ENCODE data around the gene C2orf49.
A peak's percentile ranks its signal among the peaks of the same experiment; 100 is the strongest.

The C2orf49 gene

GRCh38 chr2:105327690-105328089, 9.7 kb upstream of the C2orf49 start:
- no peaks in the 10 kb centered on the region for H3K9me3 ChIP-seq (ENCODE audit: control insufficient read depth, insufficient read depth, low read length)
- peaks cover 23% of the 10 kb centered on the region for H3K4me1 ChIP-seq (ENCODE audit: insufficient read depth, low read length)
- H3K36me3 ChIP-seq (ENCODE audit: insufficient read depth, low read length): no peaks in the 10 kb centered on the region
- H3K9ac ChIP-seq (ENCODE audit: low read depth, low read length): no peak overlapping the region

- H3K4me1 ChIP-seq (ENCODE audit: insufficient read depth, low read length): peaks cover 21% of the 10 kb centered on the region
- no peaks in the 10 kb centered on the region for H3K9me3 ChIP-seq (ENCODE audit: control insufficient read depth, insufficient read depth, low read length)
- no peaks in the 10 kb centered on the region for H3K36me3 ChIP-seq (ENCODE audit: insufficient read depth, low read length)
- peak overlapping the region; percentile 70 for H3K9ac ChIP-seq (ENCODE audit: low read depth, low read length)
These were observed 8.8 kb upstream of the C2orf49 start for GRCh38 chr2:105328281-105329196.

DNA sequence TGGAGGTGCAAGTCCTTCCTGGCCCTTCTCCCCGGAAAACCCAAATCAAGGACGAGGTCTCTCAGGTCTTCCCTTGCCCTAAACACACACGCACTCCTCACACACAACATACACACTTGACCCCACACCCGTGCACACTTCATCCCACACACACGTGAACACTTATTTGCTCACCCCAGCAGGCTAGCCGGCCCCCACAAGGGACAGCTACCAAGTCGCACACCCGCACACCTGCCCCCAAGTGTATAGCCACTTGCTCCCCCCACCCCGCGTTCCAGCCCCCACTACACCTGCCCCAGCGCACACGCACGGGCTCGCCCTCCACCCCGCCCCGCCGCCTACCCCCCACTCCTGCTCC, 8.2 kb upstream of the C2orf49 start:
- H3K9ac ChIP-seq (ENCODE audit: low read depth, low read length): peak overlapping the region; percentile 70
- H3K36me3 ChIP-seq (ENCODE audit: insufficient read depth, low read length): no peaks in the 10 kb centered on the region
- peaks cover 20% of the 10 kb centered on the region for H3K4me1 ChIP-seq (ENCODE audit: insufficient read depth, low read length)
- H3K9me3 ChIP-seq (ENCODE audit: control insufficient read depth, insufficient read depth, low read length): no peaks in the 10 kb centered on the region

- Histone ChIP-seq H3K9ac (ENCODE audit: low read depth, low read length) (peak within 1 kb of the TSS; percentile 77), H3K36me3 (ENCODE audit: insufficient read depth, low read length) (no peaks in the 10 kb centered on the region), H3K4me1 (ENCODE audit: insufficient read depth, low read length) (peaks cover 15% of the 10 kb centered on the region), H3K9me3 (ENCODE audit: control insufficient read depth, insufficient read depth, low read length) (no peaks in the 10 kb centered on the region)
These were observed 7.5 kb upstream of the C2orf49 start, which contains the start of gene TGFBRAP1 for GRCh38 chr2:105329561-105330495. TSS of gene TGFBRAP1 (minus strand) at chr2:105329735. CDS start at chr2:105308301, 21,434 bp downstream.

- Histone ChIP-seq H3K9ac (ENCODE audit: low read depth, low read length) (no peak overlapping the region), H3K4me1 (ENCODE audit: insufficient read depth, low read length) (0 out of 2 replicates have a peak, but pooled peaks cover 6% of the 10 kb centered on the region), H3K36me3 (ENCODE audit: insufficient read depth, low read length) (no peaks in the 10 kb centered on the region), H3K9me3 (ENCODE audit: control insufficient read depth, insufficient read depth, low read length) (no peaks in the 10 kb centered on the region)
These were observed 6.5 kb upstream of the C2orf49 start for GRCh38 chr2:105330681-105331375.

DNA sequence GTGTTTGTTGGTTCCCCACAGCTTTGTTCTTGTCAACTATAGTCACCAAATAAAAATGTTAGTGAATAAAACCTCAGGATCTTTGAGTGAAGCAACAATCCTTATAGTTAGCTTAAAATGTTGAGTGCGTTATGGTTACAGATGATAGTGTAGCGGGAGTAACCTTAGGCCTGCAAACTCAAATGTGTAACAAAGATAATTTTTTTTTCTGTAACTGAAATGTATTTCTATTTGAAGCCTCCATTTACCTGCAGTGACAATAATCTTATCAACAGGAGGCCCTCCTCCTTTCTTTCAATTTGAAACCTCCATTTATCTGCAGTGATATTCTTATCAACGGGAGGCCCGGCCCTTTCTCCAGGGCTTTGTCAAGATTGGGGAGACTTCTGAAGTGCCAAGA, 3.1 kb upstream of the C2orf49 start:
- Histone ChIP-seq H3K9ac (ENCODE audit: low read depth, low read length) (no peak overlapping the region), H3K9me3 (ENCODE audit: control insufficient read depth, insufficient read depth, low read length) (no peaks in the 10 kb centered on the region), H3K4me1 (ENCODE audit: insufficient read depth, low read length) (peaks cover 9% of the 10 kb centered on the region; the same call in 1 of the 2 replicates), H3K36me3 (ENCODE audit: insufficient read depth, low read length) (no peaks in the 10 kb centered on the region)

DNA sequence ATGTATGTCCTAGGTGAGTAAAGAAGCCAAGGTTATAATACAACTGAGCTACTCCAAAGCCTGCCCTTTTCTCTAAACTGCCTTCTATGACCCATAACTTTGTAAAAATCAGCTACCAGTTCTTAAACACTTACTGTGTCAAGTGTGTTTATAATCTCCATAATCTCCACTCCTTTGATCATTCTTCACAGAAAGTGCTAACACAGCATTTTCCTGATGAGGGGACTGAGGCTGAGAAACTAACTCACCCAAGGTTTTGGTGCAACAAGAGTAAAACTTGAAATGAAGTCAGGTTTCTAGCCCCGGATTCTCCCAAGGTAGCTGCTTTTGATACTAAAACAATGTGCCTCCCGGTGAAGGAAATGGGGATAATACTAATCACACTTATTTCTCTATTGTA, 1.9 kb upstream of the C2orf49 start:
- Histone ChIP-seq H3K4me1 (ENCODE audit: insufficient read depth, low read length) (peaks cover 7% of the 10 kb centered on the region; the same call in 1 of the 2 replicates), H3K36me3 (ENCODE audit: insufficient read depth, low read length) (peaks cover 3% of the 10 kb centered on the region; the same call in 1 of the 2 replicates), H3K9me3 (ENCODE audit: control insufficient read depth, insufficient read depth, low read length) (no peaks in the 10 kb centered on the region), H3K9ac (ENCODE audit: low read depth, low read length) (no peak overlapping the region)

- Histone ChIP-seq H3K36me3 (ENCODE audit: insufficient read depth, low read length) (peaks cover 3% of the 10 kb centered on the region; the same call in 1 of the 2 replicates), H3K9ac (ENCODE audit: low read depth, low read length) (peak overlapping the region; percentile 83), H3K4me1 (ENCODE audit: insufficient read depth, low read length) (peaks cover 3% of the 10 kb centered on the region; the same call in 1 of the 2 replicates), H3K9me3 (ENCODE audit: control insufficient read depth, insufficient read depth, low read length) (no peaks in the 10 kb centered on the region)
These were observed 586 bp upstream of the C2orf49 start for GRCh38 chr2:105336786-105337121.

GRCh38 chr2:105338020-105338385, 663 bp downstream of the C2orf49 start:
- Histone ChIP-seq H3K9ac (ENCODE audit: low read depth, low read length) (peak overlapping the region; percentile 83), H3K4me1 (ENCODE audit: insufficient read depth, low read length) (peaks cover 3% of the 10 kb centered on the region; the same call in 1 of the 2 replicates), H3K36me3 (ENCODE audit: insufficient read depth, low read length) (peaks cover 3% of the 10 kb centered on the region; the same call in 1 of the 2 replicates), H3K9me3 (ENCODE audit: control insufficient read depth, insufficient read depth, low read length) (no peaks in the 10 kb centered on the region)

DNA sequence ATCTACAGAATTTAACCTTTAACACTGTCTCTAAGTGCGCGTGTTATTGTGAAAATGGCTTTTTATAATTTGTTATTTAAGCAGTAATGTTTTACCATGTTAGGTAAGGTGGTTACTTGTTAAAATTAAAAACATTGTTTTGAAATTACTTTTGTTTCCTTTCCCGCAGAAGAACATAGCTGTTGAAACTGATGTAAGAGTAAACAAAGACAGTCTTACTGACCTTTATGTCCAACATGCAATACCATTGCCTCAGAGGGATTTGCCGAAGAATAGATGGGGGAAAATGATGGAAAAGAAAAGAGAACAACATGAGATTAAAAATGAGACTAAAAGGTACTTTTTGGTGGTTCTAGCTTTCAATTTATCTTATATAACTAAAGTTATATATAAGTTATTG, 2.1 kb downstream of the C2orf49 start:
- Histone ChIP-seq H3K9me3 (ENCODE audit: control insufficient read depth, insufficient read depth, low read length) (no peaks in the 10 kb centered on the region), H3K4me1 (ENCODE audit: insufficient read depth, low read length) (peaks cover 3% of the 10 kb centered on the region; the same call in 1 of the 2 replicates), H3K36me3 (ENCODE audit: insufficient read depth, low read length) (peaks cover 3% of the 10 kb centered on the region; the same call in 1 of the 2 replicates), H3K9ac (ENCODE audit: low read depth, low read length) (no peak overlapping the region)

- Histone ChIP-seq H3K36me3 (ENCODE audit: insufficient read depth, low read length) (peaks cover 18% of the 10 kb centered on the region), H3K9ac (ENCODE audit: low read depth, low read length) (no peak overlapping the region)
These were observed 7.5 kb downstream of the C2orf49 start for GRCh38 chr2:105344704-105345345.

DNA sequence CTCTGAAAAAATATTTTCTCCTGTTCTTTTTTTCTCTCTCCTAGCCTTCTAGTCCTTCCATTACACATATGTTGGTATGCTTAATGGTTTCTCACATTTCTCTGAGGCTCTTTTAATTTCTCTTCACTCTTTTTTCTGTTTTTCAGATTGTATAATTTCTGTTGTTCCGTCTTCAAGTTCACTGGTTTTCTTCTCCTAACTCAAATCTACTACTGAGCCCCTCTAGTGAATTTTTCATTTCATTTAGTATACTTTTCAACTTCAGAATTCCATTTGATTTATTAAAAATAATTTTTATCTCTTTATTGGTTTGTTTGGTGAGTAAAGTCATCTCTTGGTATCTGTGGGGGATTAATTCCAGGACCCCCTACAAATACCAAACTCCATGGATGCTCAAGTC, 19.8 kb downstream of the C2orf49 start:
- no peaks in the 10 kb centered on the region for H3K9me3 ChIP-seq (ENCODE audit: control insufficient read depth, insufficient read depth, low read length)
- no peak overlapping the region for H3K9ac ChIP-seq (ENCODE audit: low read depth, low read length)
- peaks cover 14% of the 10 kb centered on the region for H3K36me3 ChIP-seq (ENCODE audit: insufficient read depth, low read length)
- H3K4me1 ChIP-seq (ENCODE audit: insufficient read depth, low read length): no peaks in the 10 kb centered on the region

More at GRCh38 chr2:105344704-105345345, 7.5 kb downstream of the C2orf49 start:
- Histone ChIP-seq H3K4me1 (ENCODE audit: insufficient read depth, low read length) (no peaks in the 10 kb centered on the region), H3K9me3 (ENCODE audit: control insufficient read depth, insufficient read depth, low read length) (no peaks in the 10 kb centered on the region)

- Histone ChIP-seq H3K9me3 (ENCODE audit: control insufficient read depth, insufficient read depth, low read length) (no peaks in the 10 kb centered on the region), H3K36me3 (ENCODE audit: insufficient read depth, low read length) (peaks cover 14% of the 10 kb centered on the region), H3K4me1 (ENCODE audit: insufficient read depth, low read length) (no peaks in the 10 kb centered on the region), H3K9ac (ENCODE audit: low read depth, low read length) (no peak overlapping the region)
These were observed 21.3 kb downstream of the C2orf49 start for GRCh38 chr2:105358593-105358992.

Data from ES-I3 (cell line).